Activated T-cell treated with anti-CD3 and anti-CD28 coated beads, Interleukin-2, amount 50 U/mL, for 48 hours (primary cell): Measurements from ENCODE around the gene SQSTM1.
"Not testable (repeated sequence)": the region's sequence is repeated elsewhere in the genome, so short reads cannot be mapped to it uniquely, and the experiment has no call there.

Experiments
- DNase-seq, 2 experiments: peaks; one replicate each; pipeline ENCODE4 v3.0.0-alpha.2; 2020

The SQSTM1 gene

DNA sequence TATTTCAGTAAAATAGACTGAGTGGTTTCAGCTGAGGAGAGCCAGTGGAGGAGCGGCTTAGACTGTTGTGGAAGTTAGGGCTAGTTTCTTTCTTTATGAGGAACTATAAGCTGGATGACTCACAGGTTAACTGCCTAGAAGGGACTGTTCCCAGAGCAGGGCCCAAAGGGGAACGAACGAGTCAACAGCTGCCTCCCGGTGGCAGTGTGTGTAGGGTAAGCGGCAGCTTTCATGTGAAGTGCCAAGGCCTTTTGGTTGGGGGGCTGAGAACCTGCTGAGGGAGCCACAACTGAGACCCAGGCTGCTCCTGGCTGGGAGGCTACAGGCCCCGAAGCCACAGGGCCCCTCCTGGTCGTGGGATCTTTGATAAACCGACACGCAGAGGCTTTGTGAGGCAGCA is 7.0 kb downstream of the SQSTM1 start:
- peak; percentile 73 to 77 for DNase-seq

DNA sequence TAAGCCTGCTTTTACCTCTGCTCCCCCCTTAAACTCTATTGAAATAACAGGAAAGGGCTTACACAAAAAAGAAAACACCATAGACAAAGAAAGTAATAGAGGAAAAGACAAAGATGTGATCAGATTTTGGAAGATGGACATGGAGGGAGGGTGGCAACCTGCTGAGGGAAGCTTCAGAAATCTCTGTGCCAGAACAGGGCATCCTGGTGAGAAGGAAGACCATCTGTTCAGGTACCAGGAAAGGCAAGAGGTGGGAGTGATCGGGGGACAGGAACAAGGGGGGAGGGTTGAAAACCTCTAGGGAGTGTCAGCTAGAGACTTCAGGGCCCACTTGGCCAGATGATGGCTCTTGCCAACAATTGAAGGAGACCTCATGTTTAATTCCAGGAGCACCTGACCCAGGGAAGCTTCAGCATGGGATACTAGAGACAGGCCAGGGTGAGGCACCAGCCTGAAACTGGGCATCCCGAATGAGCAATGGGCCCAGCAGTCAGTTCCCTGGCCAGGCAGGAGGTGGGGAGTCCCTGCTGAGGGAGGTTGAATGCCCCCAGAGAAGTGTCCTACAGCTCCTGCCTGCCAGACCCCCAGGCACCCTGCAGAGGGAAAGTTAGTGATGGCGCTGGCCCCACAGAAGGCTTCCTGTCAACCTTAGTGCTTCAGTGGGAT is 8.2 kb downstream of the SQSTM1 start:
- DNase-seq, result no peak

DNA sequence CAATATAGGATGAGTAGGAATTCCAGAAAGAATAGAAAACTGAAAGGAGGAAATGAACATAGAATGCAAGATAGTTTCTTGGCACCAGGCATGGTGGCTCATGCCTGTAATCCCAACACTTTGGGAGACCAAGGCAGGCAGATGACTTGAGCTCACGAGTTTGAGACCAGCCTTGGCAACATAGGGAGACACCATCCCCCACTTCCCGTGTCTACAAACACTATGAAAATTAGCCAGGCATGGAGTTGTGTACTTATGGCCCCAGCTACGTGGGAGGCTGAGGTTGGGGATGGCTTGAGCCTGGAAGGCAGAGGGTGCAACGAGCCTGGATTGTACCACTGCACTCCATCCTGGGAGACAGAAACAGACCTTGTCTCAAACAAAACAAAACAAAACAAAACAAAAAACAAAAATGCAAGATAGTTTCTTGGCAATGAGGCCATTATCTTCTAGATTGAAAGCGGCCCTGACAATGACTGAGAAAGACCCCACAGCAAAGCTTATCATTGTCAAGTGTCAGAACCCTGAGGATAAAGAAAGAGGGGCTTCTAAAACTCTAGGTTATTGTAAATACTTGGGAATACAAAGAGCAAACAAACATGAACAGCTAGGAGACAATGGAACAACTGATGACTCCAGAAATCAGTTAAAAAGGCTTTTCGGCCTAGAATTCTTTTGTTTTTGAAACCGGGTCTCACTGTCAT is 9.2 kb downstream of the SQSTM1 start:
- no peak for DNase-seq

DNA sequence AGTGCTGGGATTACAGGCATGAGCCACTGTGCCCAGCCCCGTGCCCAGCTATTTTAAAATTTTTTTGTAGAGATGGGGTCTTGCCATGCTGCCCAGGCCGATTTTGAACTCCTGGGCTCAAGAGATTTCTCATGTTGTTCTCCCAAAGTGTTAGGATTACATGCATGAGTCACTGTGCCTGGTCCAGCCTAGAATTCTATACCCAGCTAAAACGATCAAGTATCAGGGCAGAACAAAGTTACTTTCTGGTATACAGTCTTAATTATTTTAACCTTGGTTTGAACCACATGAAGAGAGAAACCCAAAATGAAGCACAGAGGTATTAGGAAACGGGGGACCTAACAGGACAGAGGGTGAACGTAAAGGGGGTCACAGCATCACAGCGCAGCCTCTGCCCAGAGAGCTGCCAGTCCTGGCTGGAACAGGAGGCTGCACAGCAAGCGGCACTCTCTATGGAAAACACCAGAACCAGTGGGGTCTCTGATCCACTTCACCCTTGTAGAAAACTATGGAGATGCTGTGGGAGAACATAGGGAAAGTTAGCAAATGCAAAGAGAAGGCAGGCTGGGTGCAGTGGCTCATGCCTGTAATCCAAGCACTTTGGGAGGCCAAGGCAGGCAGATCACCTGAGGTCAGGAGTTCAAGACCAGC is 10.2 kb downstream of the SQSTM1 start:
- no peak for DNase-seq

DNA sequence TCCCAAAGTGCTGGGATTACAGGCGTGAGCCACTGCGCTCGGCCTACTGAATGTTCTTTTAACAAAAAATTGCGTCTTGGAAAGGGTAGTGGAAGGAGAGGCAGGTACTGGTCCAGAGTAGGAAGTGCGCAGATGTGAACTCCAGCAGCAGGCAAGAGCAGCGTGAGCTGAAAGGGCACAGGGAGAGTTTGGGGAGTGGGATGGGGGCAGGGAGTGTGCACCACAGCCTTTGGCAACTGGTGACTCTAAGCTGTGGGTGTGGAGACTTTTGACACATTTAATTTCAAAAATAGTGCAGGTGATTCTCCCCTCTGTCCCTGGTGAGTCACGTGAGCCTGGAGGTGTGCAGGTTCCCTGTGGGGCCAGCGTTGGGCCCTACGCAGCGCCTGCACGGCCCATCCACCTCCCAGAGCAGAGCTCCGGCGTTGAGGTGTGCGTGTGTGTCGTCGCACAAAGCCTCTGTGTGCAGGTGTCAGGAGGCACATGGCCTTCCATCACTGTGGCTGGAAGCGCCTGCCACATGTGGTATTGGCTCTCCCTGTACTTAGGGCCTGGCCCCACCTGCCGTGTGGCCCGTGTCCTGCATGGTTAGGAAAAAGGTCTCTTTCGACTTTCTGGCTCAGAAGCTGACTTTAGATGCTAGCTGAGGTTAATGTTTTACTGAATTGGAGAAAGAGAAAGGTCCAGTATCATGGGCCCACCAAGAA is 11.5 kb downstream of the SQSTM1 start:
- no peak for DNase-seq

DNA sequence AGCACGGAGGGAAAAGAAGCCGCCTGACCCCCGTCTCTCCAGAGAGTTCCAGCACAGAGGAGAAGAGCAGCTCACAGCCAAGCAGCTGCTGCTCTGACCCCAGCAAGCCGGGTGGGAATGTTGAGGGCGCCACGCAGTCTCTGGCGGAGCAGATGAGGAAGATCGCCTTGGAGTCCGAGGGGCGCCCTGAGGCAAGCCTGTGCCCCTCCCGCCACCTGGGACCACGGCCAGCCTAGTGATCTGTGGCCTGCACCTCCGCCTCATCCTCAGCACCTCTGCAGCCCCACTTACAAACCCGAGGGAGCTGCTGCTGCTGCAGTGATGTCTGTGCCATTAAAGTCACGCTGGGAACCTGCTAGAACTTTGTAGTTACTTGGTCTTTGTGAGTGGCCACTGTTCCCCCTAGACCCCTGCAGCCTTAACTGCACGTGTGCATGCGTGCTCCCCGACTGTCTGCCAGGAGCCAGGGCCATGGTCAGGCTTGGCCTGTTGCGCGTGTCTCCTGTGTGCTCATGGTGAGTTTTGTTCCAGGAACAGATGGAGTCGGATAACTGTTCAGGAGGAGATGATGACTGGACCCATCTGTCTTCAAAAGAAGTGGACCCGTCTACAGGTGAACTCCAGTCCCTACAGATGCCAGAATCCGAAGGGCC is 12.5 kb downstream of the SQSTM1 start:
- no peak for DNase-seq

DNA sequence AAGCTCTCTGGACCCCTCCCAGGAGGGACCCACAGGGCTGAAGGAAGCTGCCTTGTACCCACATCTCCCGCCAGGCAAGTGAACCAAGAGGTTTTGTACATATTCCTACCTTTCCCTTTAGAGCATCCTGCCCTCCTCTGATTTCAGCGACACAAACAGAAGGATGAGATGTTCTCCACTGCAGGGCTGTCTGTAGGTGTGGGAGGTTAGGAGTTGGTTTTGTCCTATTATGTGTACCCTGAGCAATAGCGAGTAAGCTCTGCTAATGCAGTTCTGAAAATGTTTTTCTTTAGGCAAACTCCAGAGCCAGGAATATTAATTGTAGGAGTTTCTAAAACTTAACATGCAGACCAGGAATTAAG is 13.0 kb downstream of the SQSTM1 start:
- DNase-seq, result no peak

DNA sequence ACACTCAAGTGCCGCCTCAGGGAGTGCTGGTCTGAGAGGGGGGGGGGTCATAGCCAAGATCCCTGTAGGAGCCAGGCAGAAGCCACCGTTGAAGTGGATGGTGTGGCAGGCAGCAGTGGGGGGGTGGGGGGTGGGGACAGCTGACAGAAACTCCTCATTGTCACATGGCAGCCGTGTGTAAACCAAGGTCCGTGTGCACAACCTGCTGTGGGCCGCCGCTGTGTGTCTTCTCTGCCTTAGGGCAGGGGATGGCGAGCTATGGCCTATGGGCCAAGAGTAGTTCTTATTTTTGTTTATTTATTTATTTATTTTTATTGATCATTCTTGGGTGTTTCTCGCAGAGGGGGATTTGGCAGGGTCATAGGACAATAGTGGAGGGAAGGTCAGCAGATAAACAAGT is 13.4 kb downstream of the SQSTM1 start:
- DNase-seq, result no peak

DNA sequence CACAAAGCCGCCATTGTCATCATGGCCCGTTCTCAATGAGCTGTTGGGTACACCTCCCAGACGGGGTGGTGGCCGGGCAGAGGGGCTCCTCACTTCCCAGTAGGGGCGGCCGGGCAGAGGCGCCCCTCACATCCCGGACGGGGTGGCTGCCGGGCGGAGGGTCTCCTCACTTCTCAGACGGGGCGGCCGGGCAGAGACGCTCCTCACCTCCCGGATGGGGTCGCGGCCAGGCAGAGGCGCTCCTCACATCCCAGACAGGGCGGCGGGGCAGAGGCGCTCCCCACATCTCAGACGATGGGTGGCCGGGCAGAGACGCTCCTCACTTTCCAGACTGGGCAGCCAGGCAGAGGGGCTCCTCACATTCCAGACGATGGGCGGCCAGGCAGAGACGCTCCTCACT is 14.2 kb downstream of the SQSTM1 start:
- not testable (repeated sequence) for DNase-seq

DNA sequence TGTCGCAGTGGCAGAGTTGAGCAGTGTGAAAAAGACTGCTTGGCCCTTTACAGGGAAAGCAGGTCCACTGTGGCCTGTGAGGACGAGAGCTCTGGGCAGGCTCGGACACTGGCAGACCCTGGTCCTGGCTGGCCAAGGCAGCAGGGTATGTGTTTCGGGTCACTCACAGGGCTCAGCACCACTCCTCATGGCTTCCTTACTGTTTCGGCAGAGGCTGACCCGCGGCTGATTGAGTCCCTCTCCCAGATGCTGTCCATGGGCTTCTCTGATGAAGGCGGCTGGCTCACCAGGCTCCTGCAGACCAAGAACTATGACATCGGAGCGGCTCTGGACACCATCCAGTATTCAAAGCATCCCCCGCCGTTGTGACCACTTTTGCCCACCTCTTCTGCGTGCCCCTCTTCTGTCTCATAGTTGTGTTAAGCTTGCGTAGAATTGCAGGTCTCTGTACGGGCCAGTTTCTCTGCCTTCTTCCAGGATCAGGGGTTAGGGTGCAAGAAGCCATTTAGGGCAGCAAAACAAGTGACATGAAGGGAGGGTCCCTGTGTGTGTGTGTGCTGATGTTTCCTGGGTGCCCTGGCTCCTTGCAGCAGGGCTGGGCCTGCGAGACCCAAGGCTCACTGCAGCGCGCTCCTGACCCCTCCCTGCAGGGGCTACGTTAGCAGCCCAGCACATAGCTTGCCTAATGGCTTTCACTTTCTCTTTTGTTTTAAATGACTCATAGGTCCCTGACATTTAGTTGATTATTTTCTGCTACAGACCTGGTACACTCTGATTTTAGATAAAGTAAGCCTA is 15.7 kb downstream of the SQSTM1 start:
- DNase-seq, result peak; percentile 46 to 62

DNA sequence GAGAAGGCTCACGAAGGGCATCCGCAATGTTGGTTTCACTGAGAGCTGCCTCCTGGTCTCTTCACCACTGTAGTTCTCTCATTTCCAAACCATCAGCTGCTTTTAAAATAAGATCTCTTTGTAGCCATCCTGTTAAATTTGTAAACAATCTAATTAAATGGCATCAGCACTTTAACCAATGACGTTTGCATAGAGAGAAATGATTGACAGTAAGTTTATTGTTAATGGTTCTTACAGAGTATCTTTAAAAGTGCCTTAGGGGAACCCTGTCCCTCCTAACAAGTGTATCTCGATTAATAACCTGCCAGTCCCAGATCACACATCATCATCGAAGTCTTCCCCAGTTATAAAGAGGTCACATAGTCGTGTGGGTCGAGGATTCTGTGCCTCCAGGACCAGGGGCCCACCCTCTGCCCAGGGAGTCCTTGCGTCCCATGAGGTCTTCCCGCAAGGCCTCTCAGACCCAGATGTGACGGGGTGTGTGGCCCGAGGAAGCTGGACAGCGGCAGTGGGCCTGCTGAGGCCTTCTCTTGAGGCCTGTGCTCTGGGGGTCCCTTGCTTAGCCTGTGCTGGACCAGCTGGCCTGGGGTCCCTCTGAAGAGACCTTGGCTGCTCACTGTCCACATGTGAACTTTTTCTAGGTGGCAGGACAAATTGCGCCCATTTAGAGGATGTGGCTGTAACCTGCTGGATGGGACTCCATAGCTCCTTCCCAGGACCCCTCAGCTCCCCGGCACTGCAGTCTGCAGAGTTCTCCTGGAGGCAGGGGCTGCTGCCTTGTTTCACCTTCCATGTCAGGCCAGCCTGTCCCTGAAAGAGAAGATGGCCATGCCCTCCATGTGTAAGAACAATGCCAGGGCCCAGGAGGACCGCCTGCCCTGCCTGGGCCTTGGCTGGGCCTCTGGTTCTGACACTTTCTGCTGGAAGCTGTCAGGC is 16.6 kb downstream of the SQSTM1 start:
- no peak for DNase-seq

DNA sequence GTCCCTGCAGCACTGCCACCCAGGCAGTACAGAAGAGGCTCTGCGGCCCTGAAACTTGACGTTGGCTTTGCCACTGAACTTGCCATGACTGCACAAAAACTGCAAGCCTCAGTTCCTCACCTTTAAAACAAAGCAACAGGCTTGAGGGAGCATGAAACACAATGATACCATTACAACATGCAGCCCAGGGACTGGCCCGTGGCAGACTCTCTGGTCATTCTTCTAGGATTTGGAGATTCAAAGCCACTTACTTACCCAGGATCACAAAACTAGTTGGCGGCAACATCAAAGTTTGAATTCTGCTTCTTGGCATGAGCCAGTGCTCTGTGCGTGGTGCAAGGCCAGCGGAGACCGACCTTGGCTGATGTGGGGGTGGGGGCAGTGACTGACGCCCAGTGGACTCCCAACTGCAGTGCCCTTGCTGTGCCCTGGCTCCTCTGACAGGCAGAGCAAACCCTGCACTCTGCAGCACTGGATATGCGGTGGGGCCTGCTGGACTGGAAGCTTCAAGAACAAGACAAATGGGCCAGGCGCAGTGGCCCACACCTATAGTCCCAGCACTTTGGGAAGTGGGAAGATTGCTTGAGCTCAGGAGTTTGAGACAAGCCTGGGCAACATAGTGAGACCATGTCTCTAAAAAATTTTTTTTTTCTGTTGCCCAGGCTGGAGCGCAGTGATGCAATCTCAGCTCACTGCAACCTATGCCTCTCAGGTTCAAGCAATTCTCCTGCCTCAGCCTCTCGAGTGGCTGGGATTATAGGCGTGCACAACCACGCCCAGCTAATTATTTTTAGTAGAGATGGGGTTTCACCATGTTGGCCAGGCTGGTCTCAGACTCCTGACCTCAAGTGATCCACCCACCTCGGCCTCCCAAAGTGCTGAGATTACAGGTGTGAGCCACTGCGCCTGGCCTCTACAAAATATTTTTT is 18.9 kb downstream of the SQSTM1 start:
- DNase-seq, result no peak

DNA sequence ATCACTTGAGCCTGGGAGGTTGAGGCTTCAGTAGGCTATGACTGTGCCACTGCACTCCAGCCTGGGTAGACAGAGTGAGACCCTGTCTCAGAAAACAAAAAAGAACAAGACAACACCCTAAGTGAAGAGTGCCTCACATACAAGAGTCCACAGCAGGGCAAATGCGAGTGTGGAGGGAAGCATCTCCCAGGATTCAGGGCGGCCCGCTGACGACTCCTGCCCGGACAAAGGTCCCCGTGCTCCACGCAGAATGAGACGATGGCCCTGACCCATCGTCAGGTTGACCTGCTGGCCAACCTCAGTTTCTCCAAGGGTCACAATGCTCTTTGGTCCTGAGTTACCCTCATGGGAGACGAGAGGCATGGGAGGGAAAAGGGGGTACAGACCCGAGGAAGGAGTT is 19.6 kb downstream of the SQSTM1 start:
- no peak for DNase-seq

DNA sequence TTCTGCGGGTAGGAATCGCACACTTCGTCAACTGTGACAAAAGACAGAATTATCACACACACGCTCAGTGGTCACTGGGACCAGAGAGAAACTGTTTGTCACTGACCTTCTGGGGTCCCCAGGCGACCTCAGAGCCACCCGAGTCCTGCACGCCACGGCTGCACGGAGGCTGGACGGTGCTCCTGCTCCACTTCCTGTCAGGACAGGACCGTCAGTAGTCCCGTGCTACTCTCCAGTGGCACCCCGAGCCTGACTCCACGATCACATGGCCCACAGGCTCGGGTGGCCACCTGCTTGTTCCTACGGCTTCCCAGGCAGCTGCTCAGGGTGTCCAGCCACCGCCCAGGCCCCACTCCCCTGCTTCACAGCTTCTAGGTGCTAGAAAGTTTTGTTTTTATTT is 20.1 kb downstream of the SQSTM1 start:
- no peak for DNase-seq

DNA sequence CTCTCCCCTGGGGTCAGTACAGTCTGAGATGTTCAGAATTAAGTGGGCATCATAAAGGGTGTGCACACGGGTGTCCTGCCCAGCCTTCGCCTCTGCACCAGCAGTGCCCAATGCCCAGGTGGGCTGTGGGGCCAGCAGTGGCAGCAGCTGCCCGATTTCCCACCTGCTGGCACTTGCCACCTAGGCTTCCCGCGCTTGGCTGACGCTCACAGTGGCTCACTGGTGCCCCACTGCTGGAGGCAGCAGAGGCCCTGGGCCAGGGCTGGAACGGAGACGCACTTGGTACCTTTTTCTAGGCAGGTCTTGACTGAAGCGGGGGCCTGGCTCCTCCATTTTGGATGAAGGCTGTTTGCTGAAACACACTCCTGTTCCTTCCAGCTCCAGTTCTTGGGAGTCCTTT is 20.9 kb downstream of the SQSTM1 start:
- no peak for DNase-seq

DNA sequence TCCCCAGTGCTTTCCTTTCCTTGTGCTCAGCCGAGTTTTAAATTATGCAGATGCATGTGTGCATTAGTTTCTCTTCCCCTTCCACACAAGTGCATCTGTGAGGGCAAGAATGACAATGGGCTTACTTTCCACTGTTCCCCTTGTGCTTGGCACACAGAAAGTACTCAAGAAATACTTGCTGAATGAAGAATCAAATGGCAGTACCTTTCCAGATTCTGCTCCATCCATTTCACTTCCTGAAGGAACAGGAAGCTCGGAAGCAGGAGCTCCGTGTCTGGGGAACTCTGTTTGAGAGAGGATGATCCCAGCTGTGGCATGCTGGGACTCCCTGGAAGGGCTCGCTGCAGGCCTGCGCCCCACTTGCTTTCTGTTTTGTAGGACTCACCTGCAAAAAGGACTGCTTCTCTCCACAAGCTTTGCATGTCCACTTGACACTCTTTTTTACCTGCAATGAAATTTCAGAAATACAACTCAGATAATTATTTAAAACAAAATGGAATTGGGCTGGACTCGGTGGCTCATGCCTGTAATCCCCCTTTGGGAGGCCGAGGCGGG is 32.4 kb downstream of the SQSTM1 start:
- no peak for DNase-seq

DNA sequence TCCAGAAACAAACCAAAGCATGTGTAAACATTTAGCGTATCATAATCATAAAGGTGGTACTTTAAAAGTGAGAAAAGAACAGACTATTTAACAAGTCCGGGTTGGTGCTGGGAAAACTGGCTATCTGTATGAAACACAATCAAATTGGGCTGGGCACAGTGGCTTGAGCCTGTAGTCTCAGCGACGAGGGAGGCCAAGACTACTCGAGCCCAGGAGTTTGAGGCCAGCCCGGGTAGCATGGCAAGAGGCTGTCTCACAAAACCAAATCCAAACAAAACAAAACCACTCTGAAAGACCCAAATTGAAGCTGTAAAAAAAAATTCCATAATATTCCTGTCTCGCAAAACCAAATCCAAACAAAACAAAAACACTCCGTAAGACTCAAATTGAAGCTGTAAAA is 33.7 kb downstream of the SQSTM1 start:
- no peak for DNase-seq

DNA sequence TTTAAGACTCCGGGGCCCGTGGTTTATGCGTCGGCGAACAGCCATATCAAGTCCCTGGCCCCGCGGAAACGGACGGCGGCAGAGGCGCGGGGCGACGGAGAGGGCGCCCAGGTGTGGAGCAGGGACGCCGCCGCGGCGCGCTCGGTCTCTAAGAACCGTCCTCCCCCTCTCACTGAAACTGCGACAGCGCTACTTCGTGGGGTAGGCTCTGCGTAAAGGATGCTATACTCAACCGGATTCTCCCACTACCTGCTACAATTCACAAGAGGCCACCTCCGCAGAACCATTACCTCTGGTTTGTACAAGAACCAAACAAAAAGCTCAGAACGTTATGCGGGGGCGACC is 37.5 kb downstream of the SQSTM1 start:
- no peak for DNase-seq

DNA sequence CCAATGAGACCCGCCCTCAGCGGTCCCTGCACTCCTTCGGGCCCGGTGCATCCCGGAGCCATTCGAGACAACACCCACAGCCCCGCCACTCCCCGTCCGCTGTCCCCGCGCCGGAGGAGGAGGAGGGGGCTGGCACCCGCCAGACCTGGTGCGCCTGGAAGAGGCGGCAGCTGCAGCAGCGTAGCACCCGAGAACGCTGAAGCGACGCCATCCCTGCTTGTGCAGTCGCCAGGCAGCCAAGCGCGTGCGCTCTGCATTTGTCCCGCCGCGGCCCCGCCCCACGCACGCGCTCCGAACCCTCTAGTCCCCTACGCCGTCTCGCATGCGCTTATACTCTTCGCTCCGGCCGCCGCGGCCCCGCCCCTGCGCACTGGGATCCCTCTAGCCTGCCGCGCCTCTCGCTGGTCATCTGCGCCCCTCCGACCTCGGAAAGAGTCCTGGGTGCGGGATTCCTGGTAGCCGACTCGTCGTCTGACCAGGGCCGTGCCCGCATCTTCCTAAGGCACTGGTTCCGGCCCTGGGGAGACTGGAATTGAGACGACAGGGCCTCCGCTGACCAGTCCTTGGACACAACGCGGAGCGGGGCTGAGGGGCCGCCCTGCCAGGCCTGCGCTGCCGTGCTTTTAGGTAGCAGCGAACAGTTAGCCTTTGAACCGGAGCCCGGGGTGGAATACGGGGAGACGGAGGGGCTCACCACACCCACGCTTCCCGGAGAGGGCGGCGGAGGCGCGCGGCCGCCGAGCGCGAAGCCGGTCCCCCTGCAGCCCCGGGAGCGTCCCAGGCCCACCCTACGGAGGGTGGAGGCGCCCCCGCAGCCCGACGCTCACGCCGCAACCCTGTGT is 38.1 kb downstream of the SQSTM1 start, which contains the start of gene MRNIP:
Gene MRNIP, minus strand, starts transcription at position 232 of the 842 bp plus-strand sequence. Its CDS starts 21 bp downstream, at position 211.
- DNase-seq, result peak; percentile 93 to 95
